HG03280 (cell line): ENCODE data around the gene CCPG1.
"Not testable (repeated sequence)": the region's sequence is repeated elsewhere in the genome, so short reads cannot be mapped to it uniquely, and the experiment has no call there.

Experiments
- ATAC-seq: cut with Tn5 transposase; IDR thresholded peaks from one replicate; pipeline ENCODE4 v1.9.1; 2021; ENCODE audit warnings: mild to moderate bottlenecking, moderate library complexity; ENCODE audit not compliant: unreplicated experiment

CCPG1 gene

DNA sequence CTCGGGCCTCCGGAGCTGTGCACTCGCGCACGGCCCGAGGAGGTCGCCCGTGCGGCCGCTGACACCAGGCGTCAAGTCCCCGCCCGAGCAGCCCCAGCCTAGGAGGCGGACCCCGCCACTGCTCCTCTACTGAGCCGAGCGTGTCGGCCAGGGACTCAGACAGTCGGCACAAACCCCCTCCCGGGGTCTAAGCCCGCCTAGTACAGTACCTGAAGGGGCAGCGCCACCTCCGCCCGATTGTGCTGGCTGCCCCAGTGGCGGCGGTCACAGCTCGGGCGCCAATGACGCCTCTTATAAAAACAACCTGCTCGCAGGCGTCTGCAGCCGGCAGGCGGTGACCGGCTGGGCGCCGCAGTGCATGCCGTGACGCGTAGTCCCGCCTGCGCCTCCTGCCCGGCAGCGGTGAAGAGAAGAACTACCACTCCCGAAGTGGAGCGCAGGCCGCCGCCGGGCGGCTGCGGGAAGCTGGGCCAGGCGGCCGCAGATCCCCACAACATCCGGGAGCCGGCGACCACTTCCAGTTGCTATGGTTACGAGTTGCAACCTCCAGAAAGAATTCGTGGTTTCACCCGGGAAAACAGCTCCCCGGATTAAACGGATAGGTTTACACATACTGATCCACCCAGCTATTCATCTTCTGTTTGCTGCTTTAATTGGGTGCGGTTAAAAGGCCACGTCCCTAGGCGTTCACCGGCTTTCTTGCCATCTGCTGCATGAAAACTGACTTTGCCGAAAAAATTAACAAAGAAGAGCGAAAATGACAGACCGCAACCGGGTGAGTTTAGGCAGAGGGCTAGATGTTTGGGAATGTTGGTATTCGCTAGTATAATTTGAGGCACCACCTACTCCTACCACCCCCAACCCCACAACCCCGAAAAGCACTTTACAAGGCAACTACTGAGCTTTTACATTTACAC is at the start of gene CCPG1, which contains the start of gene PIERCE2:
CCPG1 (minus strand) TSS at position 348 of the 917 bp plus-strand sequence. CDS start 18,935 bp downstream, outside the sequence.
PIERCE2 (plus strand) TSS at position 484 of the 917 bp plus-strand sequence; CDS start at position 758, 274 bp downstream.
- peak; percentile 94 for ATAC-seq

GRCh38 chr15:55457401-55458022 is 49.4 kb upstream of the CCPG1 start:
- no peak for ATAC-seq

DNA sequence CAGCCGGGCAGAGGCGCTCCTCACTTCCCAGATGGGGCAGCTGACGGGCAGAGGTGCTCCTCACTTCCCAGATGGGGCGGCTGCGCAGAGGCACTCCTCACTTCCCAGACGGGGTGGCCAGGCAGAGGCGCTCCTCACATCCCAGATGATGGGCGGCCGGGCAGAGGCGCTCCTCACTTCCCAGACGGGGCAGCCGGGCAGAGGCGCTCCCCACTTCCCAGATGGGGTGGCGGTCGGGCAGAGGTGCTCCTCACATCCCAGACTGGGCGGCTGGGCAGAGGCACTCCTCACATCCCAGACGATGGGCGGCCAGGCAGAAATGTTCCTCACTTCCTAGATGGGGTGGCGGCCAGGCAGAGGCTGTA is 38.9 kb upstream of the CCPG1 start:
- ATAC-seq = not testable (repeated sequence)

GRCh38 chr15:55446379-55447029 is 38.3 kb upstream of the CCPG1 start:
- not testable (repeated sequence) for ATAC-seq

DNA sequence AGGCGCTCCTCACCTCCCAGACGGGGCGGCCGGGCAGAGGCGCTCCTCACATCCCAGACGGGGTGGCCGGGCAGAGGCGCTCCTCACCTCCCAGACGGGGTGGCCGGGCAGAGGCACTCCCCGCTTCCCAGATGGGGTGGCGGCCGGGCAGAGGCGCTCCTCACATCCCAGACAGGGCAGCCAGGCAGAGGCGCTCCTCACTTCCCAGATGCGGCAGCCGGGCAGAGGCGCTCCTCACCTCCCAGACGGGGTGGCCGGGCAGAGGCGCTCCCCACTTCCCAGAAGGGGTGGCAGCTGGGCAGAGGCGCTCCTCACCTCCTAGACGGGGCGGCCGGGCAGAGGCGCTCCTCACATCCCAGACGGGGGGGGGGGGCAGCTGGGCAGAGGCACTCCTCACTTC is 37.8 kb upstream of the CCPG1 start:
- ATAC-seq = not testable (repeated sequence)

DNA sequence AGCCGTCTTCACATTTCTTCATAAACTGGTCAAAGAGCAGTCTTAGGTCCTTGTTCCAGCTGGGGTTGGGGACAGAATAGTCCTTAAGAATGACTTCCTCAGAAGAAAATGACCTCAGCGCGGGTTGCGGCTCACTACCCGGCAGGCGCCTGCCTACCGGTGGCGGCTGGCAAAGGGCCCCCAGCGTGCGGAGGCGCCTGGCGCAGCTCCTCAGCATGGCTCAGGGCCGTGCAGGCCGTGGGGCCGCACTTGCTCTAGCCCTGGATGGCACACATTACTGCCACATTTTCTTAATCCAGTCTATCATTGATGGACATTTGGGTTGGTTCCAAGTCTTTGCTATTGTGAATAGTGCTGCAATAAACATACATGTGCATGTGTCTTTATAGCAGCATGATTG is 35.0 kb upstream of the CCPG1 start:
- ATAC-seq = not testable (repeated sequence)

GRCh38 chr15:55434989-55435825 is 27.0 kb upstream of the CCPG1 start:
- ATAC-seq = peak; percentile 63

DNA sequence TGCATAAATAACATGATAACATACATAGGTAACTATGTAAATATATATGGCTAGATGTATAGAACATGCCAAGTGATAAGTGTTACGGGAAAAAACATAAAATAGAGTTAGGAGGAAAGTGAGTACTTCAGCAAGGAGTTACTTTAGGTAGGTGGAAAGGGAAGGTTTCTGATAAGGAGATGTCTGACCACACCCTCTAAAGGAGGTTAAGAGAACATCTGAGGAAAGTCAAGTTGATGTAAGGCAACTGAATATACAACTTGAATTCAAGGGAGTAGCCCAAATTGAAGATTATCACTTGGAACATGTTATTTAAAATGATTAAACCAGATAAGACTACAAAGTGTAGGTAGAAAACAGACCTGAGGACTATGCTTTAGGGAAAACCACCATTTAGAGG is 13.9 kb upstream of the CCPG1 start:
- ATAC-seq = no peak

DNA sequence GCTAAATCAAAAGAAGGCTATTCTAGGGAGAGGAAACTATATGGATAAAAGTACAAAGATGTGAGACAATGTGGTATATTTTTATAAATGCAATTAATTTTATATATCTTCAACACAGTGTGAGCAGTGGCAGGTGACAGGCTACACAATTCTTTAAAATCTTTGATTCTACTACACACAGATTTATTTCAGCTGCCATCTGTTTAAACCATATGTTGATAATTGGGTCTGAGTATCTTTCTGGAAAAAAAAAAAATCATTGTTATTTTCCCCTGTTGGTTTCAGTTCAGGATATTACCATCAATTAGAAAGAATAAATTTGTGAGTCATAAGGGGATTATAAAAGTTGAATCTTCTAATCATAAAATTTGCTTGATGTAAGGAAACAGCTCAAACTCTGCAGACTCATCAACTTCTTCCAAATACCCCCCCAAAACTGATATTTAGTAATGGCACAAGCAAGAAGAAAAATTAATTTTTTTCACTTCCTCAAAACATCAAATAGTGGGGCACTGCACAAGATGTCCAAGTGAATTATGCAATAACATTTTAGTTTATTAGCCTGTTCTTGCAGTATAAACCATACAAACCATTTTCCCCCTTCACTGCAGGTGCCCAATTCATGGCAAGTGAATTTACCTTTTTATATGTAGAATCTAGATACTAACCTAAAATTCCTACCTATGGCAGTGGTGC is 12.2 kb upstream of the CCPG1 start:
- ATAC-seq = no peak

- ATAC-seq = not testable (repeated sequence)
Observed at GRCh38 chr15:55417678-55418077, 9.5 kb upstream of the CCPG1 start.

- not testable (repeated sequence) for ATAC-seq
Observed at GRCh38 chr15:55408976-55409375, 817 bp upstream of the CCPG1 start.

DNA sequence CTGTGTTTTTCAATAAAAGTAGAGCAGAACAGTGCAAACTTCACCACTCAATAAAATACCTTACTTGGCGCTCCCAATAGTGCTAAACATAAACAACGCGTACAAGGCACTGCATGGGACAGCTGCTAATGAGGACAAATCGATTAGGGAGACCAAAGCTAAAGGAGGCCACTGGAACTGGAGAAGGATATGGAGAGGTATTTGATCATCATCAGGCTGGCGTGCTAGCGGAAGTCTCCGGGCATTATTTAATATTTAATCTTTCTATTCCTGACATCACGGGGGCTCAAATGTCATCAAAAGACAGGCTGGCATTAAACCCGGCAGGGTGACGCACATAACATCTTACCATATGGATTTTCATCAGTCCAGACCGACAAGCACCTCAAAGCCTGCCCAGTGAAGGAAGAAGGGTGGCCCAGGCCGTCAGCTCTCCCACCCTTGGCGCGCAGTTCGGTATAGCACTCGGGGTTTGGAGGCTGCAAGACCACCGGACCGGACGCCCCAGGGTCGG is 604 bp downstream of the CCPG1 start:
- no peak for ATAC-seq

GRCh38 chr15:55403531-55403930 is 4.6 kb downstream of the CCPG1 start:
- ATAC-seq = no peak

- peak; percentile 48 for ATAC-seq
Observed at GRCh38 chr15:55402707-55403106, 5.5 kb downstream of the CCPG1 start.

- ATAC-seq = no peak
Observed at GRCh38 chr15:55401786-55402246, 6.3 kb downstream of the CCPG1 start.

- not testable (repeated sequence) for ATAC-seq
Observed at GRCh38 chr15:55400050-55400449, 8.1 kb downstream of the CCPG1 start.

DNA sequence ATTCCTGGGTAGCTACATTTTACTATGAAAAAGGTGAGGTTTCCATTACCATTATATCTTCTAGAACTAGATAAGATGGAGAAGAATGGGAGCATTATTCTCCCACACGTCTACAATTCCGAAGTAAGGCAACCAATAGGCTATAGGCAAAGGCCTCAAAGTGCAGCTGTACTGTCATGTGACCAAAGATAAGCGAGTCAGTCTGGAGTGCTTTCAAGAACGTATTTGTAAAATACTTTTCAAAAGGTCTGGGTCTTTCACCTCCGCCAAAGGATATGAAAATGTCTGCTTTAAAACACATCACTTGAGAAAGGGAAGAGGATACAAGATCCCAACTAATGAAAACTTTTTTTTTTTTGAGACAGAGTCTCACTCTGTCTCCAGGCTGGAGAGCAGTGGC is 9.9 kb downstream of the CCPG1 start:
- no peak for ATAC-seq

DNA sequence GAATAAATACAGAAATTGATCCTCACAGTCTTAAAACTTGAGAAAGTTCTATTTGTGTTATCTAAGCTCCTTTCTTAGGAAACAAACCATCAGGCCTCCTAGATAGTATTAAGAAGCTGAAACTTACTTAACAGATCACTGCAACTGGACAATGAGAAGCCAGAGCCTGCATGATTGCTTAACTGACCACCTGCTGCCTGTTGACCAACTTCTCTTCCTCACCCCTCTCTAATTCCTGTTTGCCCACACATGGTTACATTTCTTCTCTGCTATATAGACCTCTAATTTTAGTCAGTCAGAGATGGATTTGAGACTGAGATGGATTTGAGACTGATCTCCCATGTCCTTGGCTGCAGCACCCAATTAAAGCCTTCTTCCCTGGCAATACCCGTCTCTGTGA is 13.5 kb downstream of the CCPG1 start:
- ATAC-seq = no peak

DNA sequence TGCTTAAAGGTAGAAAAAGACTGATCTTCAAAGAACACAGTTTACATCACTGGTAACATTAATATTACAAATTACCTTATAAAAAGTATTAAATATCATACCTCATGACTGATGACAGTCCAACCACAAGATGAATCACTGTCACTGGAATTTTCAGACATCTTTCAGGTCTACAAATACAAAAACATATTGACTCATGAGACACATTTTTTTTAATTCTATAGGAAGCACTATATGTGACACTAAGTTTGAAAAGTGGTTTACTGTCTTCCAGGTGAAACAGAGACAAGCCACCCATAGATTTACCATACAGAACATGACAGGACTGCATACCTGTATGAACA is 18.9 kb downstream of the CCPG1 start:
- no peak for ATAC-seq

DNA sequence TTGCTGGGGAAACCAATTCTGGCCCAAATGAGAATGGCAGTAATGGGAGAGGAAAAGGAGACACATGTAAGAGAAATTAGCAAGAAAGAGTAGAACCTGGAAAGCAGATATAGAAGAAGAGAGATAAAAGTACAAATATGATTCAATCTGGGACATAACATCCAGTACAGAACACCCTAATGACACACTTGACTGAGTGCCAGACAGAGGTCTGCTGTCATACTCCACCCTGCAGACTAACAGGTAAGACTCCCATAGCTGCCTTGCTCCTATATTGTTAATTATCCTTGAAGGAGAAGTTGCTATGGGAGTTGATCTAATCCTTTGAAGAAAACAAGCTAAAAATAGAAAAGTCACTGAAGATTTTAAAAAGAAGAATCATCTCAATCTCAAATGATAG is 21.1 kb downstream of the CCPG1 start:
- ATAC-seq = no peak
